GM21526 (cell line): ENCODE results near the gene OR6F1.
"Not testable (repeated sequence)": the region's sequence is repeated elsewhere in the genome, so short reads cannot be mapped to it uniquely, and the experiment has no call there.

Experiments
- ATAC-seq: cut with Tn5 transposase; IDR thresholded peaks from one replicate; pipeline ENCODE4 v1.9.1; 2021; ENCODE audit warnings: moderate library complexity; ENCODE audit not compliant: unreplicated experiment, low FRiP score

Gene OR6F1

DNA sequence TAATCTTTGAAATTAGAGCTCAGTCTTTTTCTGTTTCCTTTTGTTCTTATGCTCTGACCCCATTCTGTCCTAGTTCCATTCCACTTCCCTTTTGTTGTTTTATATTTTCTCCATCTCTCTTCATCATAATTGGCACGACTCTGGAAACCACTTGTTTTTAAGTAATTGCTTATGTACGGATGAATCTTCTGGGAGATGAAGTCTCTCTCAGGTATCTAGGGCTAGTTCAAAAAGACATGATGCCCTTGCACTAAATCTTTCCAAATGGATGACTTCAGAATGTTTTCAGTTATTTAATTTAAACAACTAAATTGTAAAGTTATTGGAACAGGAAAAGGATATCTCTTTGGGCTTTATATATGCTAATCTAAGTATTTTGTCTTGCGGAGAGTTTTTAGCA is at the start of gene OR6F1:
OR6F1 (minus strand) TSS at position 101 of the 400 bp plus-strand sequence. CDS start 3,891 bp downstream, outside the sequence.
- ATAC-seq, result no peak

DNA sequence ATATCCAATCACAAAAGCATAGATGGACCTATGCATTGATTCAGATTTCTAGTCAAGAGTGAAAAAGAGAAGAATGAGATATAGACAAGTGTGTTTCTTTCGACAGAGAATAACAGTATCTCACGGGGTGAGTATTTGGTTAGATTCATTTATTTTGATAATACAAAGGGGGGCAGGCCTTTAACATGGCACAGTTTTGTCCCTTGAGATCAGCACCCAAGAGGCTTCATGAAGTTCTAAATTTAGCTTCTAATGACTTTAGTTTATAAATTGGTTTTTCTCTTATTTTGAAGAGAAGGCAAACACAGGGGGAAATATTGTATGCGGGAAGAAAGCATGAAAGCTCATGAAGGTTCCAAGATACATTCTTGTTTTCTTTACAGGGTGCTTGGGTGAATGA is 44.0 kb upstream of the OR6F1 start, which contains the start of gene OR1C1:
OR1C1 (minus strand) TSS at position 101 of the 400 bp plus-strand sequence. CDS start 2,150 bp downstream, outside the sequence.
- no peak for ATAC-seq

DNA sequence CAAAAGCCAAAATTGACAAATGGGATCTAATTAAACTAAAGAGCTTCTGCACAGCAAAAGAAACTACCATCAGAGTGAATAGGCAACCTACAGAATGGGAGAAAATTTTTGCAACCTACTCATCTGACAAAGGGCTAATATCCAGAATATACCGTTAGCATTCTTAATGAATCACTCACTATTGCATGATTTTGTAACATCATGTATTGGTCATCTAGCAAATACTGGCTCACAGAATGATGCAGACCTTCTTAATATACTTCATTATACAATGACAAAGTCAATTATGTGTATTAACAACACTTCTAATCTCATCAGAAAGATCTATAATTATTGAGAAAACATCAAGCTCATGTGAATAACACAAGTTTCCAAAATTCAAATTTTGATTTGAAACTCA is 37.9 kb upstream of the OR6F1 start:
- ATAC-seq, result not testable (repeated sequence)

DNA sequence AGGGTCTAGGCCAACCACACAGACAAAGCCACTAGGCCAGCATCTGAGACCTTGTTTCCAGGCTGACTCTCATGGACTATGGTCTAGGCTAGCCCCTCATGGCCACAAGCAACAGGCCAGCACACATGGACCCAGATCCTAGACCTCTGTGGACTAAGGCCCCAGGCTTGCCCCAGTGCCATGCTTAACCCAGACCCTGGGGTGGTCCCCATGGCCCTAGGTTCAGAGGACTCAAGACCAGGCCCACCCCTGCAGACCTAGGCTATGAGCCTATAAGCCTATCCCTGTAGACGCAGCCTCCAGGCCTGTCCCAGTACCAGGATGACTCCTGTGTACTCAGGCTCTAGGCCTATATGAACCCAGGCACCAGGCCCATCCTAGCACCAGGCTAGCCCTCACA is 33.4 kb upstream of the OR6F1 start:
- no peak for ATAC-seq

DNA sequence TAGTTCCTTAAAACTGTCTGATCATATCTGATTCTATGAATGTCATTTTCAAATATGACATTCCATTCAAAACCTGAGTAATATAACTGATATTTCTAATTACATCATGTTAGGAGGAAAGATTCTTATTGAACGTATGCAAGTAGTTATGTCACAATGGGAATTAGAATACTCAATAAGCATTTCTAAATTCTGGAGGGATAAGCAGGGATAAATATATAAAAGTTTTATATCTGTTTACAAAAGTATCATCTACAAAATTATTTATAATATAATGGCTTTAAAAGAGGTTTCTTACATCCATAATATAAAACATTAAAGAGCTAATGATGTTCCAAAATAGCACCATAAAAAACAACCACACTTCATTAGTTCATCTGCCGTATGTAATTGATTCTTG is 31.6 kb upstream of the OR6F1 start, which contains the start of gene OR14A2:
OR14A2 (minus strand) TSS at position 101 of the 400 bp plus-strand sequence.
- ATAC-seq, result no peak

DNA sequence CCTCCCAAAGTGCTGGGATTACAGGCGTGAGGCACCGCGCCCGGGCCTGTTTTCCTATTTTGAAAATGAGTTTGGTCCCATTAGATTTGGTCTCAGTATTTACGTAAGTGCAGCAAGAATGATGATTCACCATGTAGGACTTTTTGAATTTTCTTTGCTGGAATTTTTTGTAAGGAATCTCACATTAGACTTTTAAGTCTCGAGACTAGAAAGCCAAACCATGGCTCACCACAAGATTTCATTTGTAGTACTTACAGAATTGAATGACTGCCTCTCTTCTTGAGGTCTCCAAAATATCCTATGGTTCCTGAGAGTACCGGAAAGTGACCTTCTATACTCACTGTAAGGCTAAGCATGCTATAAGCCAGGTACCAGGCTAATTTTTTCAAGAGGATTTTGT is 31.2 kb upstream of the OR6F1 start:
- ATAC-seq, result no peak

DNA sequence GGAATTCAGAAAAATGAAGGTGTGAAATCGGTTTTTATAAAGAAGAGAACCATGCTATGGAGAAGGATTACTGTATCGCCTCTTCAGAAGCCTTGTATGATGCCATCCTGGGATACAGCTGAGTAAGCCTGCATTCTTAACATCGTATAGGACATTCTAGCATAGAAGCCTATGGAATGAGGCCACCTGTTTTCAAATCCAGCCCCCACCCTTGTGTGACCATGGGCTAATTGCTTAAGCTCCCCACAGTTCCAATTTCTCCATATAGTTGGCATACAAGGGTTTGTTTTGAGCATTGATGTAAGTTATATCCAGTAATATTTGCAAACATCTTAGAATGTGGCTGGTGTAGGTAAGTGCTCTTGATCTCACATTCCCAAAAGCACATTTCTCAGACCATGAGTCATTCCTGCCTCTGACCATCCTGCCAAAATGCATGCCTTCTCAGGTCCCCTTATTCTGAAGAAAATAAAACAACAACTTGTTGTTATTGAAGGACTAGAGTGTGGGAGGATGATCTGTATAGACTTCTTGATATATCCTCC is 30.0 kb upstream of the OR6F1 start:
- ATAC-seq, result no peak

DNA sequence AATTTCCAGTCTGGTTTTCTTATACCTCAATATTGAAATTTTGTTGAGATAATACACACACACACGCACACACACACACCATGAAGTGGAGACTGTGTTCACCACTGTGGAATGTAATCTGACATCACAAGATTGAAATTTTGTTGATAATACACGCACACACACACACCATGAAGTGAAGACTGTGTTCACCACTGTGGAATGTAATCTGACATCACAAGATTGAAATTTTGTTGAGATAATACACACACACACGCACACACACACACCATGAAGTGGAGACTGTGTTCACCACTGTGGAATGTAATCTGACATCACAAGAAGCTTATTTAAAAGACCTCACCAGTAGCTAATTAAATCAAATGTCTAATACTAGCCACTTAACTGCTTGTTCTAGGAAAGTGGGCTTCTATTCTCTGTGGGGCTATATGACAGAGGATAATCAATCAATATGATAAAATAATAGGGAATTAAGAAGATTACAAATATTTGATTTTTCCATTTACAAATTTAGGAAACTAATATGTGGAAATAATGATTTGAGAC is 25.8 kb upstream of the OR6F1 start:
- ATAC-seq, result not testable (repeated sequence)

DNA sequence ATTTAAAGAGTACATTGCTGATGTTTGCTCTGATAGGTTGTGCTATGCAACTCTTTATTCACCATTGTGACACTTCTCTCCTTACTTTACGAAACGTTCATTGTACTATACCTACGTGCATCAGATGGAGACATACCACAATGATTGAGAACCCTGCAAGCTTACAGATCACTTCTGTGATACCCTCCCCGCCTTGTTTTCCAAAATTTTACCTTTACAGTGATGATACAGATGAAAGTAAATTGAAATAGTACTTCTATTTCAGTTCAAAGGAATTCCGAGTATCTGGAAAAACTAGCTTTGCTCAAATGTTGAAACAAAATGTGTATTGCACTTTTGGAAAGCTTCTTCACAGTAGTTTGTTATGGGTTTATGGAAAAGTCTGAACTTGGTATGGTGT is 25.3 kb upstream of the OR6F1 start:
- ATAC-seq, result no peak

DNA sequence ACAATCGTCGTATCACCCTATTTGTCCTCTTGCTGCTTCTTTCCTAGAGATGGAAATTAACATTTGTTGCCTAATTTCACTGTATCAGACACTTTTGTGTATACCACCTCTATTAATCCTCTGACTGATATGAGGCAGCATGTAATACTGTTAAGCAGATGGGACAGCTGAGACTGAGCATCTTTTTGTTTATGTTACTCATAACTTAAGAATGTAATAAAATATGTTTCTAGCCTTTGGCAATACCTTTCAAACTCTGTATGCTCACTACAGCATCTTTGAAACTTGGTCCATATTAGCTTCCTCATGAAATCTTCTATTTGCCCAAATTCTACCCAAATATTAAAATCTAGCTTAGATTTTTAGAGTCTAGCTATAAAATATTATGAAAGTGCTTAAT is 24.3 kb upstream of the OR6F1 start:
- no peak for ATAC-seq

DNA sequence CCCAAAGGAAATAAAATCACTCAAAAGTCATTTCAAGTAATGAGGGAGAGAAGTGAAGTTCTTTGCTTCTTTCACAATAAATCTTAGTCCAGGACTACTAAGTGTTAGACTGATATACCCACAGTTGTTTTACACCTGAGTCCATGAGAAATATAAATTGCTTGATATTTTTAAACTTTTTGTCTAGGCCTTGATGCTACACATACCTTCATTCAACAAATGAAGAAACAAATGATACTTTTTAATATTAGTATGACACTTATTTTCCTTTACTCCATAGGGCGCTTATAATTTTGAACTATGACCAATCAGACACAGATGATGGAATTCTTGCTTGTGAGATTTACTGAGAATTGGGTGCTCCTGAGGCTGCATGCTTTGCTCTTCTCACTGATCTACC is 21.9 kb upstream of the OR6F1 start, which contains the start of gene OR14K1:
OR14K1 (plus strand) TSS at position 301 of the 400 bp plus-strand sequence; CDS start at position 301, 0 bp downstream.
- no peak for ATAC-seq

DNA sequence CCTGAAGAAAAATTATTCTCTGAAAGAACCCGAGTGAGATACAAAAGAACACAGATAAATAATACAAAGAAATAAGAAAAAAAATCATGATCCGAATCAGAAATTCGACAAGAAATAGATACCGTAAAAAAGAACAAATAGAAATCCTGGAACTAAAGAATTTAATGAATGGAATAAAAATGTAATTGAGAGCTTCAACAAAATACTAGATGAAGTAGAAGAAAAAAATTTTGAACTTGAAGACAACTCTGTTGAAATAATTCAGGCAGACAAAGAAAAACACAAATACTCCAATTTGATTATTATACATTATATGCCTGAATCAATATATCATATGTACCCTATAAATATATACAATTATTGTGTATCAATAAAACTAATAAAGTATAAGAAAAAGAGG is 4.8 kb upstream of the OR6F1 start:
- no peak for ATAC-seq

DNA sequence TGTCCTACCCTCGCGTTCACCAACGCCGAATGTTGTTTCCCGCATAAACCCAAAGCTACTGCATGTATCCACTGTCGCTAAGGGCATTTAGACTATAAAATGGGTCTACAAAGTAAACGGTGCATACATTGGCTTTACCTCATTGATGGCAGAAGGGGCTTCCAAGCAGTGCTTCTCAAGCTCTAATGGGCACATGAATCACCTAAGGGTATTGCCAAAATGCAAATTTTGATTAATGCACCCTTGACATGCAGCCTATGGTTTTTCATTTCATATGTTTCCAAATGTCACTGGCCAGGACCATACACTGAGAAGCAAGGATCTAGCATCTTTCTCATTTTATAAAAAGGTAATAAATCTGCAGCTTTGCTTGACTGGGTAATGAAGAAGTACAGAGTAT is 2.7 kb downstream of the OR6F1 start:
- no peak for ATAC-seq

DNA sequence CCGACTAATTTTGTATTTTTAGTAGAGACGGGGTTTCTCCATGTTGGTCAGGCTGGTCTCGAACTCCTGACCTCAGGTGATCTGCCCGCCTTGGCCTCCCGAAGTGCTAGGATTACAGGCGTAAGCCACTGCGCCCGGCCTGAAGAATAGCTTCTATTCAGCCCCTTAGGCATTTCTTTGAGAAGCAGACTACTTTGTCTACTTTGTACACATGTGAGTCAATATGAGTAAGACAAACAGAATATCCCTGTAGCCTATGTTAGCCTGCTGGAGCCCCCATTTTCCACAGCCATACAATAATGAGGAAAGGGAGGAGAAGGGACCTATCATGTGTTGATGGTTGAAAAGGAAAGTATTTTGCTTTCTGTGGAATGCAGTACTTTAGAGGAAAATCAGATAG is 5.8 kb downstream of the OR6F1 start:
- not testable (repeated sequence) for ATAC-seq

DNA sequence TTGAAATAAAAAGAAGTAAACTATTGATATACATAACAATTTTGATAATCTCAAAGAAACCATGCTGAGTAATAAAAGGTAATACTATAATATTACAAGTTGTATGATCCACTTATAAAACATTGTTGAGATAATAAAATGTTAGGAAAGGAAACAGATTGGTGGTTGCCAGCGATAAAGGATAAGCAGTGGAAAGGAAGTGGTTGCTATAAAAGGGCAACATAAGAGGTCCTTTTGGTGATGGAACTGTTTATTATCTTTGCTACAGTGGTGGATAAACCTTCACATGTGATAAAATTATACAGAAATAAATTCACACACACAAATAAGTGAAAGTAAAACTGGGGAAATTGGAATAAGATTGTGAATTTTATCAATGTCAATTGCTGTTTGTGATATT is 15.1 kb downstream of the OR6F1 start:
- no peak for ATAC-seq

DNA sequence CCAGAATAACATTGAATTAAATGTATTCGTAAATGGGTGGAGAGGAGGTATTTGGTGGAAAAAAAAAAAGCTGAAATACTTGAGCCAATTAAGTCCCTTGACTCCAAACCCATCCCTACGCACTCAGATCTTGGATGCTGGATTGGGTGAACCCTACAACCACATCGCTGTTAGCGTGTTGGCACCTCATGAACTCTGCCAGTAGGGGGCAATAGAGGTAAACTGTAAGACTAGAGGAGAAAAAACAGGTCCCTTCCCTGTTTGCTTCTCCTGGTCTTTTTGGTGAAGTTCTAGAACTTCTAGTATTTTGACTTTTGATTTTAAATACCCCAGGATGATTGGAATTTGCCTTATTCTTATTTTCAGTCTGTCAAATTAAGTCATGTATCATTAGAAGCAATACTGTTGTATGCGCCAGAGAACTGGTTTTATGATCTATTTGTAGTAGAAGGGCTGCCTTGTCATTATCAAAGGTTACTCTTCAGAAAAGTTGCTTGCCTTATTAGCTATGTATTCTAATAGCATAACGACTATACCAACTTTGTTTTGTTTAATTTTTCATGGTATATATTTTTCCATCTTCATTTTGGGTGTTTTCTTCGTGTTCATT is 35.1 kb downstream of the OR6F1 start:
- peak; percentile 96 for ATAC-seq

DNA sequence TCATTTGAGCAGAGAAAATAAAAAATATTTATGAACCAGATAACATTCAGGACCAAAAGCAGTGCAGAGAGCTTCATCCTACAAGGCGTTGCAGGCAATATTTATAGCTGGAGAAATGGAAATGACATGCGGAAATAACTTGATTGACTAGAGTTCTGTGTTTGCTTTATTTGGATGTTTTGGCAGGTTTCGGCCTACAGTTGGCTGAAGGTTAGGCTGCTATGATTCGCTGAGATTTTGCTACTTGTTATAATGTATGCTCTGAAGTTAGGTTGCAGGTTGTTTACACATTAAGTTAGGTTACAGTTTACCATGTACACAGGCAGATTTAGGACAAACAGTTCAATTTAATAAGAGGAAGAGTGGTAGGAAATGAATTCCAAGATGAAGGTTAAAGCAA is 36.3 kb downstream of the OR6F1 start:
- ATAC-seq, result no peak

DNA sequence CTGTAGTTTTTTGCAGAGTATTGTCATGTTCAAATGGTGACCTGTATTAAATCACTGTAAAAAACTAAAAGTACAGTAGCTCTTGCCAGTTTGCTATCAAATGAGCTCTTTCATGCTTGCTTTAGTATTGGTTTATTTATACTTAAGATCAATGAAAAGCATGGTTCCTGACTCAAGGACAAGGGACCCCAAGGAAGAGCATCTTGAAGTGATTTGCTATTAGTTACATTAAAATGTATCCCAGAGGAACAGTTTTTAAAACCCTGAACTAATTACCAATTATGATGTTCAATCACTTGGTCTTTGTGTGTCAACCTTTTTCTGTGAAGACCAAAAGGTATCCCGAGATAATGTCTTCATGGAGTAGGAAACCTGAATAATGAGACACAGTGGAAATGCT is 36.8 kb downstream of the OR6F1 start, which contains the start of gene OR13G1:
OR13G1 (minus strand) TSS at position 101 of the 400 bp plus-strand sequence. CDS start 6,698 bp downstream, outside the sequence.
- ATAC-seq, result no peak

DNA sequence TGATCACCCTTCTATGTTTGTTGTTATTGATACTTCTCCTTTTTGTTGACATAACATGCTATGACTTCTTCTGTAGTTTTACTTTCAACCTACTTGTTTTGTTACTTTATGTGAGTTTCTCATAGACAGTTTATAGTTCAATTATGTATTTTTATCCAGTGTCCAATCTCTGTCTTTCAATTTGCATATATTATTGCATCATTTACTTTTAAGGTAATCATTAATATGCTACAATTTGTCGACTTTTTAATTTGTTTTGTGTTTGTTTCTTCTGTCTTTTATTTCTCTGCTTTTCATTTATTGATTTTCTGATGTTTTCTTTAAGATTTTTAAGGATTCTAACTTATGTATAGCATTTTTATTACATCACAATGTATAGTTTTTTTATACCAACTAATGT is 47.2 kb downstream of the OR6F1 start:
- no peak for ATAC-seq
